Mesenchymal stem cell (in vitro differentiated cells and primary cell): Measurements from ENCODE around the gene ZNF814.
A peak's percentile ranks its signal among the peaks of the same experiment; 100 is the strongest.

ENCODE experiments used
- DNase-seq: peaks from one replicate; pipeline ENCODE4 v3.0.0-alpha.2; 2013
- H2AFZ ChIP-seq: one replicate; pipeline ENCODE4 v1.6.1; 2013; ENCODE audit warnings: low read depth, mild to moderate bottlenecking, control low read depth, inconsistent platforms, low read length, moderate library complexity
- H2AK5ac ChIP-seq: 2 replicates; pipeline ENCODE4 v1.6.1; 2013; ENCODE audit warnings: low read length, moderate library complexity, mild to moderate bottlenecking, inconsistent platforms; ENCODE audit not compliant: severe bottlenecking
- H2BK120ac ChIP-seq: one replicate; pipeline ENCODE4 v1.6.1; 2013; ENCODE audit warnings: low read depth, mild to moderate bottlenecking, inconsistent platforms, low read length, moderate library complexity
- H2BK12ac ChIP-seq, 2 experiments: one replicate each; pipeline ENCODE4 v1.6.1; 2013; ENCODE audit warnings: inconsistent platforms in 2 of 2, low read length in 2 of 2, mild to moderate bottlenecking in 2 of 2, moderate library complexity in 2 of 2, control low read depth in 1 of 2
- H2BK15ac ChIP-seq: one replicate; pipeline ENCODE4 v1.6.1; 2013; ENCODE audit warnings: mild to moderate bottlenecking, low read depth, inconsistent platforms; ENCODE audit not compliant: poor library complexity, severe bottlenecking
- H2BK5ac ChIP-seq: 2 replicates; pipeline ENCODE4 v1.6.1; 2013; ENCODE audit warnings: low read depth, mild to moderate bottlenecking, low read length, control low read depth, inconsistent platforms; ENCODE audit not compliant: poor library complexity, severe bottlenecking
- H3K14ac ChIP-seq, 2 experiments: one replicate each; pipeline ENCODE4 v1.6.1; 2013; ENCODE audit warnings: inconsistent platforms in 2 of 2, low read length in 2 of 2, control low read depth in 1 of 2, mild to moderate bottlenecking in 1 of 2, moderate library complexity in 1 of 2
- H3K18ac ChIP-seq, 2 experiments: one replicate each; pipeline ENCODE4 v1.6.1; 2013; ENCODE audit warnings: inconsistent platforms in 2 of 2, low read length in 2 of 2, control low read depth in 1 of 2, low read depth in 1 of 2, mild to moderate bottlenecking in 1 of 2
- H3K23ac ChIP-seq, 2 experiments: one replicate each; pipeline ENCODE4 v1.6.1; 2013; ENCODE audit warnings: inconsistent platforms in 2 of 2, low read length in 2 of 2, mild to moderate bottlenecking in 2 of 2, moderate library complexity in 2 of 2, control low read depth in 1 of 2
- H3K27ac ChIP-seq: 2 replicates; pipeline ENCODE4 v1.5.1; 2013; ENCODE audit warnings: mild to moderate bottlenecking, moderate library complexity, low read length, control low read depth, inconsistent platforms; ENCODE audit not compliant: poor library complexity, severe bottlenecking
- H3K27me3 ChIP-seq, 2 experiments: 2 replicates each; pipeline versions ENCODE4 v1.6.1 to v1.7.0; 2013; ENCODE audit warnings: low read length in 2 of 2, mild to moderate bottlenecking in 2 of 2, moderate library complexity in 2 of 2, control low read depth in 1 of 2, inconsistent platforms in 1 of 2; ENCODE audit not compliant: control insufficient read depth in 1 of 2, insufficient read depth in 1 of 2
- H3K36me3 ChIP-seq, 2 experiments: 2 replicates each; pipeline versions ENCODE4 v1.6.1 to v1.7.0; 2013; ENCODE audit warnings: low read length in 2 of 2, control low read depth in 1 of 2, inconsistent platforms in 1 of 2, low read depth in 1 of 2, mild to moderate bottlenecking in 1 of 2; ENCODE audit not compliant: insufficient read depth in 2 of 2, control insufficient read depth in 1 of 2
- H3K4ac ChIP-seq, 2 experiments: one replicate each; pipeline ENCODE4 v1.6.1; 2013; ENCODE audit warnings: inconsistent platforms in 2 of 2, low read length in 2 of 2, mild to moderate bottlenecking in 2 of 2, moderate library complexity in 2 of 2, control low read depth in 1 of 2, low read depth in 1 of 2
- H3K4me1 ChIP-seq: 2 replicates; pipeline ENCODE4 v1.6.1; 2013; ENCODE audit warnings: low read depth, low read length, control low read depth; ENCODE audit not compliant: control insufficient read depth, insufficient read depth
- H3K4me2 ChIP-seq: 2 replicates; pipeline ENCODE4 v1.6.1; 2013; ENCODE audit warnings: low read length, mild to moderate bottlenecking, inconsistent platforms; ENCODE audit not compliant: poor library complexity, severe bottlenecking
- H3K4me3 ChIP-seq, 2 experiments: 2 replicates each; pipeline versions ENCODE4 v1.5.1 to v1.7.0; 2013; ENCODE audit warnings: low read length in 2 of 2, mild to moderate bottlenecking in 2 of 2, control low read depth in 1 of 2, low read depth in 1 of 2; ENCODE audit not compliant: insufficient read depth in 1 of 2
- H3K79me1 ChIP-seq: replicated peaks from 2 replicates; pipeline ENCODE4 v1.6.1; 2013; ENCODE audit warnings: mild to moderate bottlenecking, control low read depth, low read length, inconsistent platforms; ENCODE audit not compliant: poor library complexity, severe bottlenecking
- H3K9ac ChIP-seq: 2 replicates; pipeline ENCODE4 v1.7.0; 2013; ENCODE audit warnings: mild to moderate bottlenecking, low read length, moderate library complexity
- H3K9me3 ChIP-seq: 2 replicates; pipeline ENCODE4 v1.7.0; 2013; ENCODE audit warnings: mild to moderate bottlenecking, low read length; ENCODE audit not compliant: control insufficient read depth
- H4K8ac ChIP-seq: one replicate; pipeline ENCODE4 v1.6.1; 2013; ENCODE audit warnings: inconsistent platforms, mild to moderate bottlenecking, low read length, moderate library complexity
- H4K91ac ChIP-seq: one replicate; pipeline ENCODE4 v1.6.1; 2013; ENCODE audit warnings: mild to moderate bottlenecking, low read length, inconsistent platforms
- WGBS: methylation state at CpG from one replicate; pipeline ENCODE4 v1.1.7; 2013; ENCODE audit warnings: mixed read lengths; 5-methylcytosine and 5-hydroxymethylcytosine counted together

The ZNF814 gene

GRCh38 chr19:57820599-57820998 is 68.2 kb downstream of the ZNF814 start:
- peak overlapping the region in 1 of 2 experiments; percentile 51 for H3K4ac ChIP-seq
- H3K23ac ChIP-seq = no peak overlapping the region
- no peak overlapping the region for H4K8ac ChIP-seq
- 95% methylated on average over 6 of the region's 6 CpGs for WGBS
- H3K36me3 ChIP-seq = peaks cover 5 to 13% of the 10 kb centered on the region in 2 experiments
- no peak overlapping the region for H3K14ac ChIP-seq
- DNase-seq = no peak
- H2BK5ac ChIP-seq = no peak overlapping the region
- H3K4me1 ChIP-seq = peaks cover 8% of the 10 kb centered on the region
- peak overlapping the region in 1 of 2 experiments; percentile 98 for H3K4me3 ChIP-seq
- no peak overlapping the region for H2BK12ac ChIP-seq
- H2BK120ac ChIP-seq = no peak overlapping the region
- no peak overlapping the region for H2AFZ ChIP-seq
- no peak overlapping the region for H3K27ac ChIP-seq
- H2AK5ac ChIP-seq = no peak overlapping the region
- H3K9me3 ChIP-seq = no peaks in the 10 kb centered on the region
- peaks cover 11% of the 10 kb centered on the region for H3K79me1 ChIP-seq
- no peak overlapping the region for H2BK15ac ChIP-seq
- no peak overlapping the region for H3K18ac ChIP-seq
- peak overlapping the region; percentile 88 for H3K4me2 ChIP-seq
- peak overlapping the region; percentile 98 for H3K9ac ChIP-seq
- H3K27me3 ChIP-seq = no peaks in the 10 kb centered on the region
- H4K91ac ChIP-seq = no peak overlapping the region

- Histone ChIP-seq H3K27me3 (no peaks in the 10 kb centered on the region), H3K4me1 (peaks cover 7% of the 10 kb centered on the region), H2AK5ac (no peak overlapping the region), H4K91ac (peak overlapping the region; percentile 81), H3K9ac (peak overlapping the region; percentile 98), H3K27ac (peak overlapping the region; percentile 74), H2BK12ac (no peak overlapping the region), H2BK120ac (no peak overlapping the region), H2BK5ac (no peak overlapping the region), H3K4me2 (peak overlapping the region; percentile 88), H3K9me3 (no peaks in the 10 kb centered on the region), H3K79me1 (peaks cover 14% of the 10 kb centered on the region), H3K23ac (no peak overlapping the region), H4K8ac (peak overlapping the region; percentile 71), H3K36me3 (peaks cover 6 to 13% of the 10 kb centered on the region in 2 experiments), H3K4me3 (peak overlapping the region; percentile 82 to 98), H2AFZ (peak overlapping the region; percentile 33), H3K4ac (peak overlapping the region; percentile 62 to 73), H3K18ac (peak overlapping the region; percentile 55 to 87), H3K14ac (peak overlapping the region in 1 of 2 experiments; percentile 19), H2BK15ac (peak overlapping the region; percentile 94)
- peak; percentile 96 for DNase-seq
- WGBS = under 1% methylated on average over 44 of the region's 44 CpGs
Measured at GRCh38 chr19:57819475-57820148, 69.2 kb downstream of the ZNF814 start.

DNA sequence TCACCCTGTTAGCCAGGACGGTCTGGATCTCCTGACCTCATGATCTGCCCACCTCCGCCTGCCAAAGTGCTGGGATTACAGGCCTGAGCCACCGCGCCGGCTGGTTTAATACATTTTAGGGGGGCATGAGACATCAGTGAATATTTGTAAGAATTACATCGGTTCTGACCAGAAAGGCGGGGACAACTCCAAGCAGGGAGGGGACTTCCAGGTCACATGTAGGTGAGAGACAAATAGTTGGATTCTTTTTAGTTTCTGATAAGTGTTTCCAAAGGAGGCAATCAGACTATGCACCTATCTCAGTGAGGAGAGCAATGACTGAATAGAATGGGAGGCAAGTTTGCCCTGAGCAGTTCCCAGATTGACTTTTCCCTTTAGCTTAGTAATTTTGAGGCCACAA is 70.5 kb downstream of the ZNF814 start:
- no peak overlapping the region for H4K8ac ChIP-seq
- H3K4ac ChIP-seq = peak overlapping the region in 1 of 2 experiments; percentile 35
- H2BK12ac ChIP-seq = no peak overlapping the region
- no peak overlapping the region for H2BK15ac ChIP-seq
- H3K36me3 ChIP-seq = peaks cover 6 to 9% of the 10 kb centered on the region in 2 experiments
- no peak overlapping the region for H2BK120ac ChIP-seq
- H3K18ac ChIP-seq = no peak overlapping the region
- H2AK5ac ChIP-seq = no peak overlapping the region
- H2BK5ac ChIP-seq = no peak overlapping the region
- H3K23ac ChIP-seq = no peak overlapping the region
- H3K9me3 ChIP-seq = no peaks in the 10 kb centered on the region
- no peaks in the 10 kb centered on the region for H3K27me3 ChIP-seq
- H4K91ac ChIP-seq = no peak overlapping the region
- no peak overlapping the region for H3K14ac ChIP-seq
- DNase-seq = no peak
- peaks cover 14% of the 10 kb centered on the region for H3K79me1 ChIP-seq
- no peak overlapping the region for H3K4me2 ChIP-seq
- H3K4me3 ChIP-seq = no peak overlapping the region
- no peak overlapping the region for H3K27ac ChIP-seq
- WGBS = 89% methylated on average over 7 of the region's 7 CpGs
- H3K9ac ChIP-seq = peak overlapping the region; percentile 98
- H2AFZ ChIP-seq = no peak overlapping the region
- peaks cover 12% of the 10 kb centered on the region for H3K4me1 ChIP-seq

DNA sequence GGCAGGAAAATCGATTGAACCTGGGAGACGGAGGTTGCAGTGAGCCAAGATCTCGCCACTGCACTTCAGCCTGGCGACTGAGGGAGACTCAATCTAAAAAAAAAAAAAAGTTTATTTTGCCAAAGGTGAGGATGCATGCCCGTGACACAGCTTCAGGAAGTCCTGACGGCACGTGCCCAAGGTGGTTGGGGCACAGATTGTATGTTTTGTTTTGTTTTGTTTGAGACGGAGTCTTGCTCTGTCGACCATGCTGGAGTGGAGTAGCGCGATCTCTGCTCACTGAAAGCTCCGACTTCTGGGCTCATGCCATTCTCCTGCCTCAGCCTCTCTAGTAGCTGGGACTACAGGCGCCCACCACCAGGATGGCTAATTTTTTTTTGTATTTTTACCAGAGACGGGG is 70.9 kb downstream of the ZNF814 start:
- no peak overlapping the region for H4K8ac ChIP-seq
- H3K9me3 ChIP-seq = no peaks in the 10 kb centered on the region
- WGBS = 95% methylated on average over 14 of the region's 14 CpGs
- H3K4me3 ChIP-seq = no peak overlapping the region
- no peak overlapping the region for H2AFZ ChIP-seq
- H4K91ac ChIP-seq = no peak overlapping the region
- H2BK5ac ChIP-seq = no peak overlapping the region
- H3K27me3 ChIP-seq = no peaks in the 10 kb centered on the region
- no peak overlapping the region for H3K14ac ChIP-seq
- no peak overlapping the region for H2BK12ac ChIP-seq
- no peak overlapping the region for H2AK5ac ChIP-seq
- H3K4me2 ChIP-seq = no peak overlapping the region
- DNase-seq = no peak
- H3K4ac ChIP-seq = no peak overlapping the region
- peaks cover 15% of the 10 kb centered on the region for H3K79me1 ChIP-seq
- peaks cover 12% of the 10 kb centered on the region for H3K4me1 ChIP-seq
- H3K18ac ChIP-seq = no peak overlapping the region
- no peak overlapping the region for H3K23ac ChIP-seq
- no peak overlapping the region for H3K9ac ChIP-seq
- H3K36me3 ChIP-seq = peaks cover 7 to 8% of the 10 kb centered on the region in 2 experiments
- no peak overlapping the region for H2BK15ac ChIP-seq
- H3K27ac ChIP-seq = no peak overlapping the region
- no peak overlapping the region for H2BK120ac ChIP-seq
